Measurements from ENCODE around the gene TOR1AIP2.

TOR1AIP2 gene

DNA sequence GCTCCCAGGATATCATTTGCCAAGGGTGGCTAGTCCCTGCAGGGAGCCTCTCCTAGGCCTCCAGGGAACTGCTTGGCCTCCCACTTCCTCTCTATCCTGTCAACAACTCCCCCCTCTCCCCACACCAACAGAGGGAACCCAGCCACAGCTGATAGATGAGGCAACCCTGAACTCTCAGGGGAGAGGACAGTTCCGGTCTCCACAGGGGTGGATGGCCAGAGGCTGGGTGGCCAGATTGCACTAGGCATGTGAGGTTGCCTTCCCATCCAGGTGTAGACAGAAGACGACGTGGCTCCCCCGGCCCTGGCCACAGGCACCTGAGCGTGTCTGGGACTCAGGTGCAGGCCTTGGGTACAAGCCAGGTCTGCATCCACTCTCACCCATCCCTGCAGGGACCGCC, 53.3 kb downstream of the TOR1AIP2 start:
- DNase-seq (ENCODE audit: extremely low spot score), result no peak

DNA sequence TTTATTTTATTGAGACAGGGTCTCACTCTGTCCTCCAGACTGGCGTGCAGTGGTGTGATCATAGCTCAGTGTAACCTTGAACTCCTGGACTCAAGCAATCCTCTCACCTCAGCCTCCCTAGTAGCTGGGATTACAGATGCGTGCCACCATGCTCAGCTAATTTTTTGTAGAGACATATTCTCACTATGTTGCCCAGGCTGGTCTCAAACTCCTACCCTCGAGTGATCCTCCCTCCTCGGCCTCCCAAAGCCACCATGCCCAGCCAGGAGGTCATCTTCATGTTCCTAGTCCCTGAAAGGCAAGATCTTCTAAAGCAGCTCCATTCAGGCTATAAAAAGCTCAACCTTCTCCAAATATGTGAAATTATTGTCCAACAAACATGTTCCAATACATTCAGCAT, 53.9 kb downstream of the TOR1AIP2 start:
- DNase-seq (ENCODE audit: extremely low spot score), result no peak
- CTCF ChIA-PET, result interaction anchor here (3.0 kb wide), 2 partner anchors 9 to 14 kb away, joined by 18 to 20 read pairs; no protein-coding TSS in a partner anchor
- TF ChIP-seq TARDBP (IDR thresholded peaks at IDR 0.05) (no peak), HDGF (IDR thresholded peaks at IDR 0.05; ENCODE audit: borderline replicate concordance) (no peak), SUZ12 (IDR thresholded peaks at IDR 0.05) (no peak), ZNF384 (IDR thresholded peaks at IDR 0.05) (no peak), CTBP1 (IDR thresholded peaks at IDR 0.05; ENCODE audit: borderline replicate concordance) (no peak), FOXA1 (IDR thresholded peaks at IDR 0.05) (no peak), FOXK2 (IDR thresholded peaks at IDR 0.05) (no peak), L3MBTL2 (conservative IDR thresholded peaks at IDR 0.05) (no peak), NFRKB (IDR thresholded peaks at IDR 0.05) (no peak), FOXM1 (IDR thresholded peaks at IDR 0.05; ENCODE audit: borderline replicate concordance) (no peak), LEF1 (IDR thresholded peaks at IDR 0.05; ENCODE audit: borderline replicate concordance) (no peak), ARNT (IDR thresholded peaks at IDR 0.05) (no peak)
- TF ChIP-seq, protein P1, sequence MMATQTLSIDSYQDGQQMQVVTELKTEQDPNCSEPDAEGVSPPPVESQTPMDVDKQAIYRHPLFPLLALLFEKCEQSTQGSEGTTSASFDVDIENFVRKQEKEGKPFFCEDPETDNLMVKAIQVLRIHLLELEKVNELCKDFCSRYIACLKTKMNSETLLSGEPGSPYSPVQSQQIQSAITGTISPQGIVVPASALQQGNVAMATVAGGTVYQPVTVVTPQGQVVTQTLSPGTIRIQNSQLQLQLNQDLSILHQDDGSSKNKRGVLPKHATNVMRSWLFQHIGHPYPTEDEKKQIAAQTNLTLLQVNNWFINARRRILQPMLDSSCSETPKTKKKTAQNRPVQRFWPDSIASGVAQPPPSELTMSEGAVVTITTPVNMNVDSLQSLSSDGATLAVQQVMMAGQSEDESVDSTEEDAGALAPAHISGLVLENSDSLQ (IDR thresholded peaks at IDR 0.05), result no peak
- POLR2A ChIA-PET, result no interaction called here

More for the DNA sequence above, 53.3 kb downstream of the TOR1AIP2 start:
- POLR2A ChIA-PET, result no interaction called here
- TF ChIP-seq SUZ12 (IDR thresholded peaks at IDR 0.05) (no peak), FOXA1 (IDR thresholded peaks at IDR 0.05) (no peak)
- CTCF ChIA-PET, result interaction anchor here (3.0 kb wide), 2 partner anchors 10 to 14 kb away, joined by 18 to 20 read pairs; no protein-coding TSS in a partner anchor

DNA sequence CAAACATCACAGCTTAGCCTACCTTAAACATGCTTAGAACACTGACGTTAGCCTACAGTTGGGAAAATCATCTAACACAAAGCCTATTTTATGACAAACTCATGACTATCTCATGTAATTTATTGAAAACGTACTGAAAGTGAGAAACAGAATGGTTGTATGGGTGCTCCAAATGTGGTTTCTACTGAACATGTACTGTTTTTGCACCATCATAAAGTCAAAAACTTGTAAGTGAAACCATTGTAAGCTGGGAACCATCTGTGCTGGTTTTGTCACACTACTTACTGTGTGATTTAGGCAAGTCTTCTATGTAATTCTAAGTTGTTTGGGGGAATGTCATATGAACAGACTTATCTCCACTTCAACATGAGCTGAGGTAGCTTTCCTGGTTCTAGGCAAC, 55.5 kb downstream of the TOR1AIP2 start:
- ChIA-PET CTCF (interaction anchor here (1.1 to 3.0 kb wide), 2 partner anchors 12 to 116 kb away, joined by 5 to 18 read pairs; no protein-coding TSS in a partner anchor), POLR2A (interaction anchor here (1.1 kb wide), 1 partner anchor 61 kb away, joined by 3 read pairs; no protein-coding TSS in a partner anchor)

DNA sequence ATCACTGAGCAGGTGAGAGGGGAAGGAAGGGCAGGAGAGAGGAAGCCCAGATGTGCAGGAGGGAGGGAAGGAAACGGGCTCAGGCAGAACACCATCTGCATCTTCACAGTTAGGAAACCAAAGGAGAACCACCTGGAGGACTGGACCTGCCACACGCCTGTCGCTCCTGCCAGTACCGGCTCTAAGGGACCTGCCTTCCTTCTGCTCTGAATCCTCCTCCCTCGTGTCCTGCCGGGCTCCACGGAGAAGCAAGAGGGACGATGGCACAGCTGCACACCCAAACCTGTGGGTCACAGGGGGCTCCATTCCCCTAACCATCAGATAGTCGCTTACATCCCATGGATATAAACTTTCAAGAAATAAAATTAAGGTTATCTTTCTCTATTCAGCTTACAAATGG, 56.1 kb downstream of the TOR1AIP2 start:
- POLR2A ChIA-PET, result interaction anchor here (0.6 to 1.1 kb wide), 2 partner anchors 62 to 1499 kb away, joined by 3 read pairs; no protein-coding TSS in a partner anchor
- CTCF ChIA-PET, result interaction anchor here (1.1 to 3.0 kb wide), 2 partner anchors 12 to 115 kb away, joined by 5 to 18 read pairs; no protein-coding TSS in a partner anchor
- no peak for DNase-seq (ENCODE audit: extremely low spot score)
- TF ChIP-seq TARDBP (IDR thresholded peaks at IDR 0.05), result no peak
- TF ChIP-seq ZNF384 (IDR thresholded peaks at IDR 0.05), result no peak
- no peak for TF ChIP-seq LEF1 (IDR thresholded peaks at IDR 0.05; ENCODE audit: borderline replicate concordance)
- no peak for TF ChIP-seq CTBP1 (IDR thresholded peaks at IDR 0.05; ENCODE audit: borderline replicate concordance)
- no peak for TF ChIP-seq FOXM1 (IDR thresholded peaks at IDR 0.05; ENCODE audit: borderline replicate concordance)
- no peak for TF ChIP-seq ARNT (IDR thresholded peaks at IDR 0.05)
- TF ChIP-seq L3MBTL2 (conservative IDR thresholded peaks at IDR 0.05), result no peak
- no peak for TF ChIP-seq FOXK2 (IDR thresholded peaks at IDR 0.05)
- no peak for TF ChIP-seq ELF4 (IDR thresholded peaks at IDR 0.05)
- no peak for TF ChIP-seq HDGF (IDR thresholded peaks at IDR 0.05; ENCODE audit: borderline replicate concordance)
- TF ChIP-seq, protein P1 (IDR thresholded peaks at IDR 0.05), result no peak
- no peak for TF ChIP-seq FOXA1 (IDR thresholded peaks at IDR 0.05)
- TF ChIP-seq SUZ12 (IDR thresholded peaks at IDR 0.05), result no peak
- no peak for TF ChIP-seq NFRKB (IDR thresholded peaks at IDR 0.05)
- no peak for TF ChIP-seq SP1 (IDR thresholded peaks at IDR 0.05)
- TF ChIP-seq BHLHE40 (IDR thresholded peaks at IDR 0.05; ENCODE audit: borderline replicate concordance), result no peak

More for the DNA sequence above, 55.5 kb downstream of the TOR1AIP2 start:
- TF ChIP-seq LEF1 (IDR thresholded peaks at IDR 0.05; ENCODE audit: borderline replicate concordance) (no peak), NFRKB (IDR thresholded peaks at IDR 0.05) (no peak), HDGF (IDR thresholded peaks at IDR 0.05; ENCODE audit: borderline replicate concordance) (no peak)
- DNase-seq (ENCODE audit: extremely low spot score), result no peak

DNA sequence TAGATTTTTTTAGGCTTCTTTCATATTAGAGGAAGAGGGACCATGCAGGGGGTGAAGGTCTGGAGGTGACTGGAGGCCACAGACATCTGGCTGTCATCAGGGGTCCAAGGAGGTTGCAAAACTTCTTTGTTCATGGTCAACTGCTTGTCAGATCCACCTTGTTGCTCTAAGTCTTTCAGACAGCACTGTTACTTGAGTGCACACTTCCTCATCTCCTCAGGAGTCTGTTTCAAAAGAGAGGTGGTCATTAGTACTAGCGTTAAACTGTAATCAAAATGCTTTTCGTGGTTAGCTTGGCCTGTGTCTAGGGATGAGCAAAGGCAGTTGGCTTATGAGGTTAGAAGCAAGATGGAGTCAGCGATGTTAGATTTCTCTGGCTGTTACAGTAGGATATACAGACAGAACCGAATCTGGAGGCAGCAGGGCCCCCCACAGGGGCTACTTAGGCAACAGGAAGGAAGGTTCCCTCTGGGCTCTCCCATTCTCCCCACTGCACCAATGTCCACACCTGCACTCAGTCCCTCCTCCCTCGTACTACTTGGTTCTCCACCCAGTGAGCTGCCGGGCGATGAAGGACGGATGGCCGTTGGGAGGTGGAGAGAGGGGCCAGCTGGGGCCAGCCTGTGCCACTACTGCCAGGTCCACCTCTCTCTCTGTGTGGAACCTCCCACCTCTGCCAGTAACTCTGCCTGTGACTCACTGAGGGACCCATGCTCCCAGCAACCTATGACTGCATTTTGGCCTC, 57.2 kb downstream of the TOR1AIP2 start:
- no peak for DNase-seq (ENCODE audit: extremely low spot score)
- ChIA-PET POLR2A (interaction anchor here (0.6 kb wide), 1 partner anchor 1500 kb away, joined by 3 read pairs; no protein-coding TSS in a partner anchor), CTCF (interaction anchor here (2.7 kb wide), 1 partner anchor 11 kb away, joined by 16 read pairs; no protein-coding TSS in a partner anchor)

DNA sequence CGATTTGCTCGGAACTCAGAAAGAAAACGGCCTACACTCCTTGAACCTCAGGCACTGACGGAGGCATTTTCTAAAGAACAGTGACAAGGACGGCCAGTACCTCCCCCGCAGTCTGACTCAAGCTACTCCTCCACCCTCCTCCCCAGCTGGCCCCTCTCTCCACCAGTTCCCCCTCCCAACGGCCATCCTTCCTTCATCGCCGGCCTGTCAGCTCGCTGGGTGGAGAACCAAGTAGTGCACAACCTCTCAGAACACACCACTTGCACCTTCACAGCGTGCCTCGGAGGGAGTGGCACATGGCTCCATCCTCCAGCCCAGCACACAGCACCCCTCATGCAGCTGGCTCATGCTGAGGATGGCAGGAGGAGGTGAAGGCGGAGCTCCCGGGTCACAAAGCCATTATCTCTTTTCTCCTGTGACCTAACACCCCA, 58.8 kb downstream of the TOR1AIP2 start:
- TF ChIP-seq ARNT (IDR thresholded peaks at IDR 0.05) (no peak), BHLHE40 (IDR thresholded peaks at IDR 0.05; ENCODE audit: borderline replicate concordance) (no peak), FOXA1 (IDR thresholded peaks at IDR 0.05) (no peak), HDGF (IDR thresholded peaks at IDR 0.05; ENCODE audit: borderline replicate concordance) (no peak), ELF4 (IDR thresholded peaks at IDR 0.05) (no peak), ZNF384 (IDR thresholded peaks at IDR 0.05) (no peak), SP1 (IDR thresholded peaks at IDR 0.05) (no peak), SUZ12 (IDR thresholded peaks at IDR 0.05) (no peak)
- TF ChIP-seq, protein P1 (IDR thresholded peaks at IDR 0.05), result no peak
- ChIA-PET POLR2A (no interaction called here), CTCF (interaction anchor here (1.3 to 2.7 kb wide), 2 partner anchors 9 to 112 kb away, joined by 4 to 16 read pairs; no protein-coding TSS in a partner anchor)
- no peak for DNase-seq (ENCODE audit: extremely low spot score)

More for the DNA sequence above, 57.2 kb downstream of the TOR1AIP2 start:
- no peak for TF ChIP-seq FOXM1 (IDR thresholded peaks at IDR 0.05; ENCODE audit: borderline replicate concordance)
- TF ChIP-seq FOXK2 (IDR thresholded peaks at IDR 0.05), result no peak
- TF ChIP-seq NFRKB (IDR thresholded peaks at IDR 0.05), result no peak
- no peak for TF ChIP-seq HDGF (IDR thresholded peaks at IDR 0.05; ENCODE audit: borderline replicate concordance)
- TF ChIP-seq ZNF384 (IDR thresholded peaks at IDR 0.05), result no peak
- TF ChIP-seq, protein P1 (IDR thresholded peaks at IDR 0.05), result no peak
- TF ChIP-seq CTBP1 (IDR thresholded peaks at IDR 0.05; ENCODE audit: borderline replicate concordance), result no peak
- no peak for TF ChIP-seq TARDBP (IDR thresholded peaks at IDR 0.05)
- no peak for TF ChIP-seq ARNT (IDR thresholded peaks at IDR 0.05)
